OCI-LY7 (cell line): ENCODE results near the gene ZNF70. TPM values are rescaled to one million over a fixed set of nuclear protein-coding genes. Genes with fewer than 3 reads are reported as not detected.

Experiments used
- BruUV-seq: library from RNA; stranded (reverse); fragments of 400-500 nt; replicated peaks from 2 replicates; lab custom pipeline; 2021; lab: Mats Ljungman, UMichigan
- CTCF ChIA-PET: fragments of 300-600 bp; sonication (Branson Sonifier 250); formaldehyde crosslinking; loops from one replicate; lab custom pipeline; 2022; ENCODE audit warnings: antibody characterized with exemption; ENCODE audit not compliant: unreplicated experiment; lab: Charles Lee
- POLR2A ChIA-PET: fragments of 300-600 bp; sonication (Branson Sonifier 250); formaldehyde crosslinking; loops from one replicate; lab custom pipeline; 2022; ENCODE audit warnings: antibody characterized with exemption; lab: Charles Lee
- DNase-seq: peaks from one replicate; pipeline ENCODE4 v3.0.0-alpha.2; 2015; ENCODE audit warnings: low spot score
- H2AFZ ChIP-seq: fragments of 200-600 bp; sonication (generic), shearing (Covaris generic); 2 replicates; pipeline ENCODE4 v1.6.1; 2014; ENCODE audit warnings: mild to moderate bottlenecking, antibody characterized with exemption, low read length, moderate library complexity
- H3K27ac ChIP-seq: fragments of 200-600 bp; sonication (generic); 2 replicates; pipeline ENCODE4 v1.5.1; 2014; ENCODE audit warnings: mixed run types, low read depth, mild to moderate bottlenecking, moderate library complexity, low read length, inconsistent platforms; ENCODE audit not compliant: poor library complexity, severe bottlenecking
- H3K36me3 ChIP-seq: fragments of 200-600 bp; sonication (generic); 2 replicates; pipeline ENCODE4 v1.6.1; 2014; ENCODE audit warnings: mild to moderate bottlenecking, antibody characterized with exemption, low read length, moderate library complexity, mixed read lengths; ENCODE audit not compliant: insufficient read depth
- H3K4me1 ChIP-seq: fragments of 200-600 bp; sonication (generic); 2 replicates; pipeline ENCODE4 v1.5.1; 2014; ENCODE audit warnings: mild to moderate bottlenecking, low read length; ENCODE audit not compliant: insufficient read depth, poor library complexity, severe bottlenecking
- H3K4me2 ChIP-seq: fragments of 200-600 bp; sonication (generic); 2 replicates; pipeline ENCODE4 v1.6.1; 2014; ENCODE audit warnings: mild to moderate bottlenecking, low read length
- H3K4me3 ChIP-seq: fragments of 200-600 bp; sonication (generic); 2 replicates; pipeline ENCODE4 v1.5.1; 2014; ENCODE audit warnings: mild to moderate bottlenecking, low read depth, low read length; ENCODE audit not compliant: poor library complexity, severe bottlenecking
- H3K79me2 ChIP-seq: fragments of 200-600 bp; sonication (generic); 2 replicates; pipeline ENCODE4 v1.6.1; 2016; ENCODE audit warnings: low read depth, mild to moderate bottlenecking, low read length, moderate library complexity, mixed read lengths; ENCODE audit not compliant: insufficient read depth
- H3K9me2 ChIP-seq: fragments of 200-600 bp; sonication (generic); 2 replicates; pipeline ENCODE4 v1.6.1; 2016; ENCODE audit warnings: mild to moderate bottlenecking, low read length, mixed read lengths; ENCODE audit not compliant: insufficient read depth
- H3K9me3 ChIP-seq: fragments of 200-600 bp; sonication (generic); 2 replicates; pipeline ENCODE4 v1.6.1; 2014; ENCODE audit warnings: mild to moderate bottlenecking, mixed run types, low read length, mixed read lengths
- H4K20me1 ChIP-seq: fragments of 200-600 bp; sonication (generic); 2 replicates; pipeline ENCODE4 v1.6.1; 2014; ENCODE audit warnings: mild to moderate bottlenecking, antibody characterized with exemption, low read length, moderate library complexity, mixed read lengths; ENCODE audit not compliant: insufficient read depth
- EZH2phosphoT487 ChIP-seq: fragments of 200-600 bp; sonication (generic); IDR thresholded peaks from 2 replicates; pipeline ENCODE4 v1.6.1; 2018; ENCODE audit warnings: low read depth, borderline replicate concordance, mild to moderate bottlenecking, mixed run types, antibody characterized with exemption, low read length, moderate library complexity, mixed read lengths
- intact Hi-C: fragments of 100-400 bp; cut with micrococcal nuclease; formaldehyde crosslinking; loops from one replicate; pipeline ENCODE4 v1.10.0; 2022; ENCODE audit not compliant: unreplicated experiment
- total RNA-seq, 2 experiments: library from RNA; depleted of rRNA in 1 of 2; stranded (reverse); fragments of >200 nt in 1 of 2; shearing (Covaris generic) in 1 of 2; gene quantifications; 2 replicates each; pipeline ENCODE4 v1.2.3, GENCODE V29; 2014 to 2022
- TF ChIP-seq, protein P1 (sequence below): fragments of 200-600 bp; sonication (generic); conservative IDR thresholded peaks from 2 replicates; pipeline ENCODE4 v1.5.1; 2014; ENCODE audit warnings: mild to moderate bottlenecking, antibody characterized with exemption, low read length, moderate library complexity, mixed read lengths

Gene ZNF70
- total RNA-seq, 2 experiments from 2014 or later = 6.0 to 8.4 TPM

DNA sequence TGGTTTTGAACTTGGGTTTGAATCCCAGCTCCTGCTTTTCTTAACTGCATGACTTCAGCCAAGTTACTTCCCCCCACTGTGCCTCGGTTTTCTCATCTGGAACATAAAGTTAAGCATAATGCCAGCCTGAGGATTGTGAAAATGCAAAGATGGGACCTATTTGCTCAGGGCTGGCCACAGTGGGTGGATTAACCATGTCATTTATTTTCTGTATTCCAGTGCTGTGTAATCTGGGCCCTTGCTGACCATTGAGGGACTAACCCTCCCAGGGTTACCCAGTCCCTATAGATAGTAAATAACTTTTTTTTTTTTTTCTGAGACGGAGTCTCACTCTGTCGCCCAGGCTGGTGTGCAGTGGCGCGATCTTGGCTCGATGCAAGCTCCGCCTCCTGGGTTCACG is 4.8 kb upstream of the ZNF70 start:
- ChIA-PET CTCF (no interaction called here), POLR2A (interaction anchor here (1.0 to 2.3 kb wide), 2 partner anchors 11 to 101 kb away, joined by 3 to 8 read pairs; partner anchors contain the start of gene SLC2A11)
- Histone ChIP-seq H3K36me3 (no peaks in the 10 kb centered on the region; the same call in 1 of the 2 replicates), H3K9me2 (no peaks in the 10 kb centered on the region), H2AFZ (peak overlapping the region; percentile 14; the same call in 1 of the 2 replicates), H3K27ac (peak overlapping the region; percentile 95), H3K79me2 (peaks cover 11% of the 10 kb centered on the region; the same call in 1 of the 2 replicates), H3K4me2 (peak overlapping the region; percentile 93), H4K20me1 (no peaks in the 10 kb centered on the region), H3K9me3 (no peaks in the 10 kb centered on the region), H3K4me1 (peaks cover 48% of the 10 kb centered on the region), H3K4me3 (peak overlapping the region; percentile 78)
- BruUV-seq = no TSS peak
- TF ChIP-seq EZH2phosphoT487 = no peak
- TF ChIP-seq, protein P1, sequence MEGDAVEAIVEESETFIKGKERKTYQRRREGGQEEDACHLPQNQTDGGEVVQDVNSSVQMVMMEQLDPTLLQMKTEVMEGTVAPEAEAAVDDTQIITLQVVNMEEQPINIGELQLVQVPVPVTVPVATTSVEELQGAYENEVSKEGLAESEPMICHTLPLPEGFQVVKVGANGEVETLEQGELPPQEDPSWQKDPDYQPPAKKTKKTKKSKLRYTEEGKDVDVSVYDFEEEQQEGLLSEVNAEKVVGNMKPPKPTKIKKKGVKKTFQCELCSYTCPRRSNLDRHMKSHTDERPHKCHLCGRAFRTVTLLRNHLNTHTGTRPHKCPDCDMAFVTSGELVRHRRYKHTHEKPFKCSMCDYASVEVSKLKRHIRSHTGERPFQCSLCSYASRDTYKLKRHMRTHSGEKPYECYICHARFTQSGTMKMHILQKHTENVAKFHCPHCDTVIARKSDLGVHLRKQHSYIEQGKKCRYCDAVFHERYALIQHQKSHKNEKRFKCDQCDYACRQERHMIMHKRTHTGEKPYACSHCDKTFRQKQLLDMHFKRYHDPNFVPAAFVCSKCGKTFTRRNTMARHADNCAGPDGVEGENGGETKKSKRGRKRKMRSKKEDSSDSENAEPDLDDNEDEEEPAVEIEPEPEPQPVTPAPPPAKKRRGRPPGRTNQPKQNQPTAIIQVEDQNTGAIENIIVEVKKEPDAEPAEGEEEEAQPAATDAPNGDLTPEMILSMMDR = no peak
- DNase-seq = no peak
- intact Hi-C loops = loop anchor here (10.0 kb wide), 1 partner anchor 821 kb away; no protein-coding TSS in a partner anchor

DNA sequence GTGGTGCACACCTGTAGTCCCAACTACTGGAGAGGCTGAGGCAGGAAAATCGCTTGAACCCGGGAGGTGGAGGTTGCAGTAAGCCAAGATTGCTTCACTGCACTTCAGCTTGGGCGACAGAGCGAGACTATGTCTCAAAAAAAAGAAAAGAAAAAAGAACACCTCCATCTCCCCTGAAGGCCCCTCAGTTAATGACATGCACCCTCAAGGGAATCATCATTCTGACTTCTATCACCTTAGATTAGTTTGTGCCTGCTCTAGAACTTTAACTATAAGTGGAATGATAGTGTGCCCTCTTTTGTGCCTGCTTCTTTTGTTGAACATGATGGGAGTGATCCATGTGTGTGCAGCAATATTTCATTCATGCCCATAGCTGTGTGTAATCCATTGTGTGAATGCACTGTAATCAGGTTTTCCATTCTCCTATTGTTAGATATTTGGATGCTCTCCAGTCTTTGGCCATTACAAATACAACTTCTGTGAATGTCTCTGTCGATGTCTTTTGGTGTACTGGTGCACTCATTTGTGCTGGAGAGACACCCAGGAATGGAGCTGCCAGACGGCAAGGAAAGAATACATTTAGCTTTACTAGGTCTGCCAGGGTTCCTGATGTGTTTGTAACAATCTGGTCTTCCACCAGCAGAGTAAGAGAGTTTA is 4.2 kb upstream of the ZNF70 start:
- peak overlapping the region; percentile 78 for H3K4me3 ChIP-seq
- no peaks in the 10 kb centered on the region for H3K9me3 ChIP-seq
- TF ChIP-seq EZH2phosphoT487 = no peak
- TF ChIP-seq, protein P1 = no peak
- H3K4me2 ChIP-seq = peak overlapping the region; percentile 93
- ChIA-PET CTCF (no interaction called here), POLR2A (interaction anchor here (0.6 to 2.3 kb wide), 7 partner anchors 12 to 102 kb away, joined by 3 to 8 read pairs (median 4); partner anchors contain the start of gene SLC2A11)
- no peaks in the 10 kb centered on the region for H3K9me2 ChIP-seq
- H3K27ac ChIP-seq = peak overlapping the region; percentile 95
- no peaks in the 10 kb centered on the region for H4K20me1 ChIP-seq
- intact Hi-C loops = loop anchor here (5.0 to 10.0 kb wide), 2 partner anchors 92 to 820 kb away; no protein-coding TSS in a partner anchor
- H3K36me3 ChIP-seq = no peaks in the 10 kb centered on the region; the same call in 1 of the 2 replicates
- DNase-seq = peak; percentile 56
- H2AFZ ChIP-seq = peak overlapping the region; percentile 14; the same call in 1 of the 2 replicates
- peaks cover 54% of the 10 kb centered on the region for H3K4me1 ChIP-seq
- BruUV-seq = no TSS peak
- peaks cover 11% of the 10 kb centered on the region; the same call in 1 of the 2 replicates for H3K79me2 ChIP-seq
